Neuronal stem cell (in vitro differentiated cells): ENCODE data around the gene ZFR2.

Experiments
- DNase-seq: peaks from one replicate; pipeline ENCODE4 v3.0.0-alpha.2; 2013; ENCODE audit warnings: low spot score
- H2AFZ ChIP-seq: one replicate; pipeline ENCODE4 v1.6.1; 2013; ENCODE audit warnings: mild to moderate bottlenecking, low read length, inconsistent platforms
- H2AK5ac ChIP-seq: 2 replicates; pipeline ENCODE4 v1.6.1; 2013; ENCODE audit warnings: low read depth, mild to moderate bottlenecking, inconsistent platforms, low read length, moderate library complexity, mixed read lengths
- H2BK120ac ChIP-seq: 2 replicates; pipeline ENCODE4 v1.6.1; 2013; ENCODE audit warnings: low read depth, mild to moderate bottlenecking, inconsistent platforms, low read length, moderate library complexity, mixed read lengths
- H2BK12ac ChIP-seq: one replicate; pipeline ENCODE4 v1.6.1; 2013; ENCODE audit warnings: low read length, inconsistent platforms
- H2BK15ac ChIP-seq: 2 replicates; pipeline ENCODE4 v1.6.1; 2013; ENCODE audit warnings: mild to moderate bottlenecking, low read length, inconsistent platforms, mixed read lengths
- H2BK5ac ChIP-seq: one replicate; pipeline ENCODE4 v1.6.1; 2013; ENCODE audit warnings: inconsistent platforms, mild to moderate bottlenecking, low read length, moderate library complexity
- H3K14ac ChIP-seq: one replicate; pipeline ENCODE4 v1.6.1; 2013; ENCODE audit warnings: low read length, inconsistent platforms
- H3K18ac ChIP-seq: 2 replicates; pipeline ENCODE4 v1.6.1; 2013; ENCODE audit warnings: low read length, inconsistent platforms
- H3K23ac ChIP-seq: 2 replicates; pipeline ENCODE4 v1.6.1; 2013; ENCODE audit warnings: low read depth, mild to moderate bottlenecking, mixed read lengths, low read length, inconsistent platforms; ENCODE audit not compliant: poor library complexity
- H3K27ac ChIP-seq: replicated peaks from 3 replicates; pipeline ENCODE4 v1.5.1; 2013; ENCODE audit warnings: low read length, inconsistent platforms
- H3K27me3 ChIP-seq, 3 experiments: 2 replicates each; pipeline ENCODE4 v1.6.1; 2013; ENCODE audit warnings: low read length in 3 of 3, mild to moderate bottlenecking in 2 of 3, inconsistent platforms in 1 of 3, low read depth in 1 of 3, mixed read lengths in 1 of 3, moderate library complexity in 1 of 3; ENCODE audit not compliant: control insufficient read depth in 3 of 3, insufficient read depth in 3 of 3
- H3K36me3 ChIP-seq, 2 donors: replicated peaks in 1 of 2; 2 replicates each; pipeline ENCODE4 v1.6.1; 2013; ENCODE audit warnings: low read length in 2 of 2; ENCODE audit not compliant: control insufficient read depth in 2 of 2, insufficient read depth in 2 of 2
- H3K4ac ChIP-seq: 2 replicates; pipeline ENCODE4 v1.6.1; 2013; ENCODE audit warnings: inconsistent platforms, mild to moderate bottlenecking, low read length, moderate library complexity
- H3K4me1 ChIP-seq, 2 donors: 1 replicate in 1 of 2; 2 replicates in 1 of 2; pipeline ENCODE4 v1.6.1; 2013; ENCODE audit warnings: low read length in 2 of 2, low read depth in 1 of 2; ENCODE audit not compliant: control insufficient read depth in 2 of 2, insufficient read depth in 1 of 2
- H3K4me2 ChIP-seq: one replicate; pipeline ENCODE4 v1.6.1; 2013; ENCODE audit warnings: mild to moderate bottlenecking, low read length, inconsistent platforms; ENCODE audit not compliant: insufficient read depth, poor library complexity, severe bottlenecking
- H3K4me3 ChIP-seq, 2 donors: 2 replicates each; pipeline ENCODE4 v1.5.1; 2013; ENCODE audit warnings: low read length in 2 of 2, mild to moderate bottlenecking in 2 of 2, inconsistent platforms in 1 of 2, moderate library complexity in 1 of 2
- H3K79me1 ChIP-seq: one replicate; pipeline ENCODE4 v1.6.1; 2013; ENCODE audit warnings: low read depth, mild to moderate bottlenecking, inconsistent platforms, low read length, moderate library complexity
- H3K9ac ChIP-seq: one replicate; pipeline ENCODE4 v1.6.1; 2013; ENCODE audit warnings: mild to moderate bottlenecking, low read depth, low read length, inconsistent platforms; ENCODE audit not compliant: poor library complexity
- H3K9me3 ChIP-seq, 2 donors: replicated peaks in 1 of 2; 2 replicates each; pipeline versions ENCODE3 to v1.6.1; 2013; ENCODE audit warnings: low read length in 2 of 2, mild to moderate bottlenecking in 2 of 2, inconsistent platforms in 1 of 2, low read depth in 1 of 2, mixed read lengths in 1 of 2, moderate library complexity in 1 of 2; ENCODE audit not compliant: control insufficient read depth in 2 of 2, insufficient read depth in 1 of 2
- H4K8ac ChIP-seq: one replicate; pipeline ENCODE4 v1.6.1; 2013; ENCODE audit warnings: low read depth, mild to moderate bottlenecking, inconsistent platforms, low read length, moderate library complexity
- H4K91ac ChIP-seq: one replicate; pipeline ENCODE4 v1.6.1; 2013; ENCODE audit warnings: low read length, low read depth, mild to moderate bottlenecking, inconsistent platforms; ENCODE audit not compliant: poor library complexity
- WGBS, 2 donors: extraction: QIAGEN DNeasy Blood & Tissue Kit; methylation state at CpG; one replicate each; pipeline ENCODE4 v1.1.7; 2013; ENCODE audit warnings: missing lambda C conversion rate in 2 of 2, mixed read lengths in 1 of 2; ENCODE audit not compliant: insufficient read length in 2 of 2, insufficient replicate concordance in 1 of 2; ENCODE audit errors: extremely low coverage in 2 of 2; 5-methylcytosine and 5-hydroxymethylcytosine counted together

ZFR2 gene

DNA sequence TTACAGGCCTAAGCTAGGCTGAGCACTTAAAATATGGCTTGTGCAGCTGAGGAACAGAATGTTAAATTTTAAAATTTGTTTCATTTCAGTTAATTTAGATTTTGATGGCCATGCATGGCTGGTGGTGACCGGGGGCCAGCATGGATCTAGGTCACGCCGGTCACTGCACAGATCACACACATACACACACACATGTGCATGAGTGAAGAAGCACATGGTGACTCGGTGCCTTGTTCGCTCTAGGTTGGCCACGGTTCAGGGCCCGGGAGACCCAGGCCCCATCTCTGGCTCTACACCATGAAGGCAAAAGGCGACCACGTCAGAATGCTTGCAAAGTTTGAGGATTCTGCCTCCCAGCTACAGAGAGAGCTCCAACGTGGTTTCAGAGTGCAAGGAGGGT, 28.0 kb downstream of the ZFR2 start:
- H3K9ac ChIP-seq = no peak overlapping the region
- no peak overlapping the region for H2BK12ac ChIP-seq
- no peak overlapping the region for H3K18ac ChIP-seq
- no peak overlapping the region for H2BK5ac ChIP-seq
- H3K4me2 ChIP-seq = no peak overlapping the region
- H3K27me3 ChIP-seq = no peaks in the 10 kb centered on the region
- no peaks in the 10 kb centered on the region for H3K36me3 ChIP-seq
- H3K14ac ChIP-seq = no peak overlapping the region
- no peak for DNase-seq
- H2AFZ ChIP-seq = no peak overlapping the region
- no peak overlapping the region for H4K8ac ChIP-seq
- H2AK5ac ChIP-seq = no peak overlapping the region
- H2BK15ac ChIP-seq = no peak overlapping the region
- no peak overlapping the region for H3K23ac ChIP-seq
- no peaks in the 10 kb centered on the region for H3K79me1 ChIP-seq
- no peak overlapping the region for H2BK120ac ChIP-seq
- H4K91ac ChIP-seq = no peak overlapping the region
- no peak overlapping the region for H3K4me3 ChIP-seq
- peaks cover 5 to 7% of the 10 kb centered on the region in 2 donors for H3K9me3 ChIP-seq
- no peak overlapping the region for H3K4ac ChIP-seq
- no peak overlapping the region for H3K27ac ChIP-seq
- peaks cover 0 to 1% of the 10 kb centered on the region in 2 donors for H3K4me1 ChIP-seq
- no CpG with 5 or more reads among the region's 10 CpGs for WGBS, 2 donors

GRCh38 chr19:3839941-3840340, 28.9 kb downstream of the ZFR2 start:
- Histone ChIP-seq H3K18ac (no peak overlapping the region), H3K27me3 (no peaks in the 10 kb centered on the region), H4K8ac (no peak overlapping the region), H3K14ac (no peak overlapping the region), H2BK5ac (no peak overlapping the region), H2AFZ (peak overlapping the region; percentile 5), H3K4ac (no peak overlapping the region), H2BK12ac (no peak overlapping the region), H3K9ac (no peak overlapping the region), H3K9me3 (peaks cover 5 to 7% of the 10 kb centered on the region in 2 donors), H3K4me3 (no peak overlapping the region), H2AK5ac (no peak overlapping the region), H3K36me3 (no peaks in the 10 kb centered on the region), H3K79me1 (no peaks in the 10 kb centered on the region), H4K91ac (no peak overlapping the region), H2BK120ac (no peak overlapping the region), H3K4me2 (no peak overlapping the region), H3K23ac (no peak overlapping the region), H3K4me1 (peaks cover 0 to 1% of the 10 kb centered on the region in 2 donors), H3K27ac (no peak overlapping the region), H2BK15ac (no peak overlapping the region)
- DNase-seq = no peak
- no CpG with 5 or more reads among the region's 13 CpGs for WGBS, 2 donors

DNA sequence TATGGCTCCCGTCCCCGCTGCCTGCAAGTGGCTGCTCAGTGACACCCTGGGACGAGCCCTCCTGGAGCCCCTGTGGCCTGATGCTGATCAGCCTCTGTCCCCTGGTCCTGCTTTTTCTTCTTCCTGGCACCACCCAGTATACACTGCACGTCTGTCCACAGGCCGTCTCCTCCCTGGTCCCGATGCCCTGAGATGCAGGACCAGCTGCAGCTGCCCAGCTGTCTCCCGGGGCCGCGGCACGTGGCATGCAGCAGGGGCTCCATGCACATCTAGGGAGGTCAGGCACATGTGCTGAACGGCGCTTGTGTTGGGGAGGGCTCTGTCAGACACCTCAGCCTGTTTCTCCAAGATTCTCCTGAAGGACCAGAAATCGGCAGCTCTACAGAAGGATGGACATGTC, 30.2 kb downstream of the ZFR2 start:
- Histone ChIP-seq H3K4me2 (no peak overlapping the region), H4K91ac (no peak overlapping the region), H3K79me1 (no peaks in the 10 kb centered on the region), H2BK5ac (no peak overlapping the region), H3K9ac (no peak overlapping the region), H2BK120ac (no peak overlapping the region), H3K14ac (no peak overlapping the region), H3K4me3 (no peak overlapping the region), H4K8ac (no peak overlapping the region), H3K36me3 (no peaks in the 10 kb centered on the region), H3K4me1 (peaks cover 1 to 6% of the 10 kb centered on the region in 2 donors), H2AFZ (no peak overlapping the region), H3K23ac (no peak overlapping the region), H2BK12ac (no peak overlapping the region), H2BK15ac (no peak overlapping the region), H2AK5ac (no peak overlapping the region), H3K27me3 (no peaks in the 10 kb centered on the region), H3K9me3 (peaks cover 5 to 7% of the 10 kb centered on the region in 2 donors), H3K18ac (peak overlapping the region; percentile 3), H3K4ac (no peak overlapping the region), H3K27ac (no peak overlapping the region)
- no CpG with 5 or more reads among the region's 13 CpGs for WGBS, 2 donors
- no peak for DNase-seq

DNA sequence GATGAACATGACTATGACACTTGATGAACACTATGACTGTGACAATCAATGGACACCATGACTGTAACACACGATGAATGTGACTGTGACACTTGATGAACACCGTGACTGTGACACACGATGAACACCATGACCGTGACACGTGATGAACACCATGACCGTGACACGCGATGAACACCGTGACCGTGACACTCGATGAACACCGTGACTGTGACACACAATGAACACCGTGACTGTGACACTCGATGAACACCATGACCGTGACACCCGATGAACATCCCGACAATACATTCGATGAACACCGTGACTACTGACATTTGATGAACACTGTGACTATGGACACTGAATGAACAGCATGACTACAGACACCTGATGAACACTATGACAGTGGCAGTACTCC, 30.9 kb downstream of the ZFR2 start:
- Histone ChIP-seq H3K36me3 (no peaks in the 10 kb centered on the region), H3K18ac (no peak overlapping the region), H3K4me3 (no peak overlapping the region), H2AFZ (no peak overlapping the region), H3K4me1 (peaks cover 3 to 6% of the 10 kb centered on the region in 2 donors), H3K9me3 (peaks cover 5 to 7% of the 10 kb centered on the region in 2 donors), H3K4me2 (no peak overlapping the region), H3K14ac (no peak overlapping the region), H4K91ac (no peak overlapping the region), H3K9ac (no peak overlapping the region), H2BK15ac (no peak overlapping the region), H3K27me3 (no peaks in the 10 kb centered on the region), H2BK120ac (no peak overlapping the region), H3K4ac (no peak overlapping the region), H2BK5ac (no peak overlapping the region), H2BK12ac (no peak overlapping the region), H3K79me1 (no peaks in the 10 kb centered on the region), H3K23ac (peak overlapping the region; percentile 76), H4K8ac (no peak overlapping the region), H3K27ac (no peak overlapping the region), H2AK5ac (no peak overlapping the region)
- WGBS, 2 donors = no CpG with 5 or more reads among the region's 19 CpGs
- no peak for DNase-seq
